WTC11 (cell line): Measurements from ENCODE around the gene EBPL.

Source experiments
- CREM ChIP-seq: sonication (generic); formaldehyde crosslinking; IDR thresholded peaks from 2 replicates; pipeline ENCODE4 v1.8.1; 2022; ENCODE audit warnings: mild to moderate bottlenecking, missing genetic modification reagents, moderate library complexity
- CTCF ChIP-seq: fragments of 200-600 bp; IDR thresholded peaks from 2 replicates; pipeline ENCODE4 v1.8.0; 2022; ENCODE audit warnings: antibody characterized with exemption
- NFYB ChIP-seq: sonication (generic); formaldehyde crosslinking; conservative IDR thresholded peaks from 2 replicates; pipeline ENCODE4 v1.8.0; 2022; ENCODE audit warnings: low read depth, missing genetic modification reagents
- SMAD4 ChIP-seq: sonication (generic); formaldehyde crosslinking; IDR thresholded peaks from 2 replicates; pipeline ENCODE4 v1.8.0; 2022; ENCODE audit warnings: mild to moderate bottlenecking, missing genetic modification reagents
- USF1 ChIP-seq: sonication (generic); formaldehyde crosslinking; IDR thresholded peaks from 2 replicates; pipeline ENCODE4 v1.8.0; 2022; ENCODE audit warnings: mild to moderate bottlenecking, missing genetic modification reagents

- TF ChIP-seq SMAD4 (CRISPR knock-in tag) (no peak), CREM (no peak), USF1 (CRISPR knock-in tag) (no peak), CTCF (no peak), NFYB (CRISPR knock-in tag) (no peak)
These were observed 60.7 kb downstream of the EBPL start for GRCh38 chr13:49630580-49630979.
